Colonic mucosa (tissue), 4 donors: ENCODE results near the gene PCDHAC1. TPM values are rescaled to one million over a fixed set of nuclear protein-coding genes. Genes with fewer than 3 reads are reported as not detected.

Experiments used
- DNase-seq: peaks from one replicate; pipeline ENCODE4 v3.0.0-alpha.2; 2020
- H3K27ac ChIP-seq: fragments of 200-600 bp; one replicate; pipeline ENCODE4 v1.8.0; 2021
- H3K27me3 ChIP-seq: fragments of 200-600 bp; one replicate; pipeline ENCODE4 v1.8.0; 2021
- H3K36me3 ChIP-seq: fragments of 200-600 bp; one replicate; pipeline ENCODE4 v1.8.0; 2021
- H3K4me1 ChIP-seq: fragments of 200-600 bp; one replicate; pipeline ENCODE4 v1.8.0; 2021; ENCODE audit warnings: mild to moderate bottlenecking
- H3K4me3 ChIP-seq: fragments of 200-600 bp; one replicate; pipeline ENCODE4 v1.8.0; 2021
- H3K9ac ChIP-seq, 2 donors: one replicate each; pipeline ENCODE4 v1.7.0; 2013; ENCODE audit warnings: control low read depth in 2 of 2, low read depth in 2 of 2, low read length in 2 of 2
- H3K9me3 ChIP-seq: fragments of 200-600 bp; one replicate; pipeline ENCODE4 v1.8.0; 2021
- CTCF ChIP-seq: fragments of 200-600 bp; IDR thresholded peaks from one replicate; pipeline ENCODE4 v1.8.0; 2022; ENCODE audit warnings: antibody characterized with exemption, mild to moderate bottlenecking
- intact Hi-C: fragments of 100-400 bp; cut with DNase I; formaldehyde crosslinking; loops from one replicate; pipeline ENCODE4 v1.14.1; 2022
- total RNA-seq, 2 donors: library from RNA; stranded (reverse); fragmentation: NEBNext Ultra II Directional in 1 of 2; extraction: Animal tissue kit (Norgen Biotek cat#: 25700) in 1 of 2; gene quantifications; one replicate each; pipeline ENCODE4 v1.2.1, GENCODE V29; 2021
- donor health status: healthy.
- donor health status: DM: no; HTN: no; CAD: no.
- donor health status: DM: no; HTN: no; CAD: no.

Gene PCDHAC1
- total RNA-seq, 2 donors from 2014 or later = 0.10 to 0.11 TPM

DNA sequence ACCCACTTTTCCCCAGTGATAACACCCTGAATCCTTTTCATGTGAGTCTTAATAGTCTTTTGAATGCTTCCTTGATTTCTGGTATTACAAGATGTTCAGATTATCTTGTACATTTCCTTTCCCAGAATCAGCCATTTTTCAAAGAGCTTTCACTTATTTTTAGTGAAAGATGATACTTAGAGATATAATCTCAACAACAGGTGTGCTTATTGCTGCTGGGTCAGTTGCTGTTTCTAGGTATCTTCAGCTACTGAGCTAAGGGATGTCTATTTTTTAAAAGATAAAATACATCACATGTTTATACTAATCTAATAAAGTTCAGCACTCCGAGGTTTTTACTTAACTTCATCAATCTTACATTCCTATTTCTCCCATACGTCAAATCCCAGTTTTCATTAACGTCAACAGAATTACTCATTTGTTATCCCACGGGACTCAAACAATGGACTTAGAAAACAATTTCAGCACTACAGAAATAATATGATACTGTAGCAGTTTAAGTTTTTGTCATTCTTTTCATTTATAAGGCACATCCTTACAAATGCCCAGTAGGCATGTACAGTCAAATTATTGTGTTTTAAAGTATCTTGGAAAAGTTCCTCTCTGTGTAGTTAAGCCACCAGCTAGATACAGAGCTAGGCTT lies 9.0 kb downstream of the PCDHAC1 start:
- no peak for TF ChIP-seq CTCF
- Histone ChIP-seq H3K9ac (no peak overlapping the region), H3K9me3 (no peaks in the 10 kb centered on the region), H3K4me3 (no peak overlapping the region), H3K27ac (no peak overlapping the region), H3K4me1 (no peaks in the 10 kb centered on the region), H3K36me3 (no peaks in the 10 kb centered on the region), H3K27me3 (no peaks in the 10 kb centered on the region)
- DNase-seq = no peak
- intact Hi-C loops = no loop called here

DNA sequence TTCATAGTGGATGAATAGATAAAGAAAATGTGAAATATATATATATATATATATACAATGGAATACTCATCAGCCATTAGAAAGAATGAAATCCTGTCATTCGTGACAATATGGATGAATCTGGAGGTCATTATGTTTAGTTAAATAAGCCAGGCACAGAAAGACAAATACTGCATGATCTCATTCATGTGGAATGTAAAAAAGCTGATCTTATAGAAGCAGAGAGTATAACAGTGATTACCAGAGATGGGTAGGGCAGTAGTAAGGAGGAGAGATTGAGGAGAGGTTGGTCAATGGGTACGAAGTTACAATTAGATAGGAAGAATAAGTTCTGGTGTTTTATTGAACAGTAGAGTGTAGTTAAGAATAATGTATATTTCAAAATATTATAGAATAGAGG lies 20.5 kb downstream of the PCDHAC1 start:
- TF ChIP-seq CTCF = no peak
- no peaks in the 10 kb centered on the region for H3K4me1 ChIP-seq
- H3K9me3 ChIP-seq = no peaks in the 10 kb centered on the region
- intact Hi-C loops = no loop called here
- no peak overlapping the region for H3K4me3 ChIP-seq
- H3K36me3 ChIP-seq = no peaks in the 10 kb centered on the region
- no peak overlapping the region for H3K9ac ChIP-seq
- H3K27me3 ChIP-seq = no peaks in the 10 kb centered on the region
- no peak overlapping the region for H3K27ac ChIP-seq
- no peak for DNase-seq

DNA sequence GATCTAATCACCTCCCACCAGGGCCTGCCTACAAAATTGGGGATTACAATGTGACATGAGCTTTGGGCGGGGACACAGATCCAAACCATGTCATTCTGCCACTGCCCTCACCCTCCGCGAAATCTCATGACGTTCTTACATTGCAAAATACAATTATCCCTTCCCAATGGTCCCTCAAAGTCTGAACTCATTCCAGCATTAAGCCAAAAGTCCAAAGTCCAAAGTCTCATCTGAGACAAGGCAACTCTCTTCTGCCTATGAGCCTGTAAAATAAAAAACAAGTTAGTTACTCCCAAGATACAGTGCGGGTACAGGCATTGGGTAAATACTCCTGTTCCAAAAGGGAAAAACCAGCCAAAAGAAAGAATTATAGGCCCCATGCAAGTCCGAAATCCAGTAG lies 25.5 kb downstream of the PCDHAC1 start:
- DNase-seq = no peak
- TF ChIP-seq CTCF = no peak
- Histone ChIP-seq H3K4me1 (no peaks in the 10 kb centered on the region), H3K36me3 (no peaks in the 10 kb centered on the region), H3K4me3 (no peak overlapping the region), H3K9ac (no peak overlapping the region), H3K9me3 (no peaks in the 10 kb centered on the region), H3K27me3 (no peaks in the 10 kb centered on the region), H3K27ac (no peak overlapping the region)
- intact Hi-C loops = no loop called here

GRCh38 chr5:140953234-140953633 lies 27.1 kb downstream of the PCDHAC1 start:
- H3K4me1 ChIP-seq = no peaks in the 10 kb centered on the region
- no peak overlapping the region for H3K9ac ChIP-seq
- DNase-seq = no peak
- no peaks in the 10 kb centered on the region for H3K9me3 ChIP-seq
- intact Hi-C loops = no loop called here
- no peaks in the 10 kb centered on the region for H3K36me3 ChIP-seq
- TF ChIP-seq CTCF = no peak
- H3K27me3 ChIP-seq = no peaks in the 10 kb centered on the region
- no peak overlapping the region for H3K27ac ChIP-seq
- H3K4me3 ChIP-seq = no peak overlapping the region

- Histone ChIP-seq H3K9ac (no peak overlapping the region), H3K4me1 (no peaks in the 10 kb centered on the region), H3K27me3 (peaks cover 2% of the 10 kb centered on the region), H3K9me3 (no peaks in the 10 kb centered on the region), H3K27ac (no peak overlapping the region), H3K36me3 (no peaks in the 10 kb centered on the region), H3K4me3 (no peak overlapping the region)
- intact Hi-C loops = no loop called here
- no peak for DNase-seq
- TF ChIP-seq CTCF = no peak
Observed at GRCh38 chr5:140962190-140962589, 36.1 kb downstream of the PCDHAC1 start.
